Effector memory CD8-positive, alpha-beta T cell (primary cell): ENCODE results near the gene ABCB10.
"Not testable (repeated sequence)": the region's sequence is repeated elsewhere in the genome, so short reads cannot be mapped to it uniquely, and the experiment has no call there.

Source experiments
- ATAC-seq: fragments of 150-1000 bp; cut with Tn5 transposase; replicated peaks from 2 replicates; pipeline ENCODE4 v1.10.0; 2021; ENCODE audit warnings: mild to moderate bottlenecking, moderate library complexity
- DNase-seq, 3 experiments: peaks; one replicate each; pipeline ENCODE4 v3.0.0; 2021
- H3K27ac Mint-ChIP-seq, 2 donors: one replicate each; pipeline ENCODE4 v1.8.0; 2022; ENCODE audit warnings: mild to moderate bottlenecking in 2 of 2, mixed read lengths in 2 of 2, moderate library complexity in 2 of 2
- H3K27me3 Mint-ChIP-seq, 2 donors: one replicate each; pipeline ENCODE4 v1.8.0; 2022; ENCODE audit warnings: mixed read lengths in 2 of 2
- H3K36me3 Mint-ChIP-seq: one replicate; pipeline ENCODE4 v1.8.0; 2022; ENCODE audit warnings: mild to moderate bottlenecking, moderate library complexity, mixed read lengths; ENCODE audit not compliant: insufficient read depth
- H3K4me1 Mint-ChIP-seq, 2 donors: one replicate each; pipeline ENCODE4 v1.8.0; 2022; ENCODE audit warnings: low read depth in 2 of 2, mixed read lengths in 2 of 2
- H3K4me3 Mint-ChIP-seq, 2 donors: one replicate each; pipeline ENCODE4 v1.8.0; 2022; ENCODE audit warnings: mild to moderate bottlenecking in 2 of 2, mixed read lengths in 2 of 2, moderate library complexity in 2 of 2
- H3K9me3 Mint-ChIP-seq, 2 donors: one replicate each; pipeline ENCODE4 v1.8.0; 2022; ENCODE audit warnings: mixed read lengths in 2 of 2

The ABCB10 gene

GRCh38 chr1:229562686-229563085, 4.2 kb upstream of the ABCB10 start:
- no peaks in the 10 kb centered on the region for H3K9me3 Mint-ChIP-seq
- no peak overlapping the region for H3K27ac Mint-ChIP-seq
- peaks cover 0 to 8% of the 10 kb centered on the region in 2 donors for H3K27me3 Mint-ChIP-seq
- H3K36me3 Mint-ChIP-seq, result peaks cover 4% of the 10 kb centered on the region
- DNase-seq, result no peak
- H3K4me1 Mint-ChIP-seq, result peaks cover 5 to 9% of the 10 kb centered on the region in 2 donors
- no peak overlapping the region for H3K4me3 Mint-ChIP-seq
- ATAC-seq, result no peak

- no peaks in the 10 kb centered on the region for H3K9me3 Mint-ChIP-seq
- DNase-seq, result no peak
- H3K4me1 Mint-ChIP-seq, result peaks cover 18 to 24% of the 10 kb centered on the region in 2 donors
- no peak for ATAC-seq
- H3K36me3 Mint-ChIP-seq, result peaks cover 9% of the 10 kb centered on the region
- H3K4me3 Mint-ChIP-seq, result peak overlapping the region in 1 of 2 donors; percentile 25
- no peaks in the 10 kb centered on the region for H3K27me3 Mint-ChIP-seq
- H3K27ac Mint-ChIP-seq, result no peak overlapping the region
These were observed 2.6 kb upstream of the ABCB10 start for GRCh38 chr1:229561141-229561540.

GRCh38 chr1:229560124-229560523, 1.6 kb upstream of the ABCB10 start:
- not testable (repeated sequence) for DNase-seq, H3K9me3 Mint-ChIP-seq, H3K27me3 Mint-ChIP-seq, H3K27ac Mint-ChIP-seq, ATAC-seq
- Mint-ChIP-seq H3K4me3 (peak overlapping the region in 1 of 2 donors; percentile 94), H3K4me1 (peaks cover 21 to 27% of the 10 kb centered on the region in 2 donors), H3K36me3 (peaks cover 10% of the 10 kb centered on the region)

- not testable (repeated sequence) for H3K27me3 Mint-ChIP-seq, ATAC-seq, H3K9me3 Mint-ChIP-seq, DNase-seq
- peak overlapping the region; percentile 92 to 94 for H3K4me3 Mint-ChIP-seq
- H3K4me1 Mint-ChIP-seq, result peaks cover 27 to 33% of the 10 kb centered on the region in 2 donors
- H3K27ac Mint-ChIP-seq, result peak overlapping the region; percentile 58 to 83
- peaks cover 12% of the 10 kb centered on the region for H3K36me3 Mint-ChIP-seq
These were observed 862 bp upstream of the ABCB10 start for GRCh38 chr1:229559336-229559801.

- H3K9me3 Mint-ChIP-seq, result no peaks in the 10 kb centered on the region
- peak overlapping the region; percentile 79 to 90 for H3K4me3 Mint-ChIP-seq
- ATAC-seq, result peak; percentile 18
- DNase-seq, result peak; percentile 6 to 17 (median 10)
- peaks cover 12% of the 10 kb centered on the region for H3K36me3 Mint-ChIP-seq
- no peaks in the 10 kb centered on the region for H3K27me3 Mint-ChIP-seq
- H3K27ac Mint-ChIP-seq, result peak overlapping the region; percentile 71 to 87
- peaks cover 33 to 40% of the 10 kb centered on the region in 2 donors for H3K4me1 Mint-ChIP-seq
These were observed 543 bp downstream of the ABCB10 start for GRCh38 chr1:229557913-229558414.

- Mint-ChIP-seq H3K4me3 (peak overlapping the region; percentile 79 to 90), H3K4me1 (peaks cover 36 to 47% of the 10 kb centered on the region in 2 donors), H3K36me3 (peaks cover 12% of the 10 kb centered on the region), H3K27me3 (no peaks in the 10 kb centered on the region), H3K27ac (peak overlapping the region; percentile 71 to 87), H3K9me3 (no peaks in the 10 kb centered on the region)
- peak in 1 of 3 experiments; percentile 12 for DNase-seq
- no peak for ATAC-seq
These were observed 1.2 kb downstream of the ABCB10 start for GRCh38 chr1:229557200-229557850.

GRCh38 chr1:229554886-229555621, 3.5 kb downstream of the ABCB10 start:
- DNase-seq, result no peak
- Mint-ChIP-seq H3K9me3 (no peaks in the 10 kb centered on the region), H3K4me3 (no peak overlapping the region), H3K27me3 (no peaks in the 10 kb centered on the region), H3K36me3 (peaks cover 15% of the 10 kb centered on the region), H3K4me1 (peaks cover 40 to 58% of the 10 kb centered on the region in 2 donors), H3K27ac (peak overlapping the region; percentile 13 to 67)
- ATAC-seq, result no peak

GRCh38 chr1:229553621-229554130, 4.8 kb downstream of the ABCB10 start:
- H3K4me1 Mint-ChIP-seq, result peaks cover 34 to 50% of the 10 kb centered on the region in 2 donors

GRCh38 chr1:229552732-229553131, 5.8 kb downstream of the ABCB10 start:
- Mint-ChIP-seq H3K27me3 (no peaks in the 10 kb centered on the region), H3K36me3 (peaks cover 18% of the 10 kb centered on the region), H3K4me1 (peaks cover 34 to 50% of the 10 kb centered on the region in 2 donors), H3K27ac (peak overlapping the region in 1 of 2 donors; percentile 70), H3K4me3 (no peak overlapping the region), H3K9me3 (no peaks in the 10 kb centered on the region)
- DNase-seq (no peak), ATAC-seq (no peak)

More at GRCh38 chr1:229553621-229554130, 4.8 kb downstream of the ABCB10 start:
- DNase-seq (no peak), ATAC-seq (no peak)
- Mint-ChIP-seq H3K27ac (no peak overlapping the region), H3K4me3 (no peak overlapping the region), H3K36me3 (peaks cover 15% of the 10 kb centered on the region), H3K27me3 (no peaks in the 10 kb centered on the region), H3K9me3 (no peaks in the 10 kb centered on the region)

GRCh38 chr1:229550812-229551567, 7.5 kb downstream of the ABCB10 start:
- H3K27me3 Mint-ChIP-seq, result no peaks in the 10 kb centered on the region
- no peaks in the 10 kb centered on the region for H3K9me3 Mint-ChIP-seq
- H3K4me1 Mint-ChIP-seq, result peaks cover 22 to 34% of the 10 kb centered on the region in 2 donors
- H3K27ac Mint-ChIP-seq, result peak overlapping the region; percentile 27 to 30
- ATAC-seq (no peak), DNase-seq (no peak)
- peaks cover 15% of the 10 kb centered on the region for H3K36me3 Mint-ChIP-seq
- no peak overlapping the region for H3K4me3 Mint-ChIP-seq

- H3K4me3 Mint-ChIP-seq, result no peak overlapping the region
- no peak for ATAC-seq
- no peak for DNase-seq
- H3K36me3 Mint-ChIP-seq, result peaks cover 29% of the 10 kb centered on the region
- peak overlapping the region in 1 of 2 donors; percentile 26 for H3K27ac Mint-ChIP-seq
- H3K27me3 Mint-ChIP-seq, result no peaks in the 10 kb centered on the region
- no peaks in the 10 kb centered on the region for H3K9me3 Mint-ChIP-seq
- H3K4me1 Mint-ChIP-seq, result peaks cover 3 to 17% of the 10 kb centered on the region in 2 donors
These were observed 11.0 kb downstream of the ABCB10 start for GRCh38 chr1:229547542-229547941.

- no peak overlapping the region for H3K27ac Mint-ChIP-seq
These were observed 13.9 kb downstream of the ABCB10 start for GRCh38 chr1:229544587-229544986.

More at GRCh38 chr1:229544587-229544986, 13.9 kb downstream of the ABCB10 start:
- Mint-ChIP-seq H3K4me3 (no peak overlapping the region), H3K27me3 (no peaks in the 10 kb centered on the region), H3K9me3 (no peaks in the 10 kb centered on the region), H3K4me1 (peaks cover 0 to 4% of the 10 kb centered on the region in 2 donors), H3K36me3 (peaks cover 42% of the 10 kb centered on the region)
- DNase-seq (no peak), ATAC-seq (no peak)
